Measurements from ENCODE around the gene ECM1. TPM values are rescaled to one million over a fixed set of nuclear protein-coding genes. Genes with fewer than 3 reads are reported as not detected.

Gene ECM1
- total RNA-seq, 1 donor: 30.0 TPM

DNA sequence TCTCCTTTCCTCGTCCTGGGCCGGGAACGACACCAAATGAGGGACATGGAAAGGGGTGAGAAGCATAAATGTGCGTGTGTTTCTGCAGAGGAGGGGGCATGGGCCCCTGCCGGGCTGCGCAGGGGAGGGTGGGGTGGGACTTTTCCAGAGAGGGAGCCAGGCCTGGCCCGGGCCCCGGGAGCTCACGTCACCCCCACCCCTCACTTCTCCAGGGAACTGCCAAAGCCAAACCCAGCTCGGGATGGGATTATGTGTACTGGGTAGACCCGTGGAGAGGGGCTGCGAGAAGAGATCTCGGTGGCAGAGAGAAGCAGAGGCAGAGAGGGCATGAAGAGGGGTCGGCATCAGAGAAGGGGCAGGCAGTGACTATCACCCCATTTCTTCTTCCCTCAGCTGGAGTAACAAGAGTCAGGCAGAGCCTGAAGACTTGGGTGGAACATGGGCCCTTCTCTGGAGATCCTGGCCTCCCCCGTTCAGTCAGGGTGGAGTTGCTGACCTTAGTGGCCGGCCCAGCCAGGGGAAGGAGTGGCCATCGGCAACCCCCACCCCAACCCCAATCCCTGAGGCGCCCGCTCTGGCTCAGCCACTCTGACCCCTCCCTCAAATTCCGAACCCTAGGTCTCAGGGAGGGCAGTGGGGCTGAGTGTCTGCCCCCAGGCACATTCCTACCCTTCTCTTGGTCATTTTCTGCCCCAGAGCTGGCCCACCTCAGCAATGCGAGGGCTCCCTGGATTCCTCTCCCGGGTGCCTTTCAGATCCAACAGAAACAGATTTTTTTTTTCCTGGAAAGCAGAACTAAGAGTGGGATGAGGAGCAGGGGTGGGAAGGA, 42.5 kb downstream of the ECM1 start:
- Histone ChIP-seq H3K4me3 (ENCODE audit: insufficient read depth, low read length) (peak overlapping the region; percentile 72), H3K79me2 (ENCODE audit: insufficient read depth, low read length) (no peaks in the 10 kb centered on the region), H3K27ac (ENCODE audit: low read depth, low read length) (peak overlapping the region; percentile 54), H3K36me3 (ENCODE audit: insufficient read depth, low read length) (peaks cover 1% of the 10 kb centered on the region), H3K4me1 (ENCODE audit: insufficient read depth, low read length) (peaks cover 28% of the 10 kb centered on the region), H3K27me3 (ENCODE audit: insufficient read depth, low read length) (no peaks in the 10 kb centered on the region), H4K20me1 (ENCODE audit: insufficient read depth, low read length) (no peaks in the 10 kb centered on the region), H3K9me3 (ENCODE audit: low read depth, low read length) (no peaks in the 10 kb centered on the region), H2AFZ (ENCODE audit: low read length) (no peak overlapping the region), H3K4me2 (ENCODE audit: insufficient read depth, low read length) (peak overlapping the region; percentile 81)
- TF ChIP-seq, protein P1, sequence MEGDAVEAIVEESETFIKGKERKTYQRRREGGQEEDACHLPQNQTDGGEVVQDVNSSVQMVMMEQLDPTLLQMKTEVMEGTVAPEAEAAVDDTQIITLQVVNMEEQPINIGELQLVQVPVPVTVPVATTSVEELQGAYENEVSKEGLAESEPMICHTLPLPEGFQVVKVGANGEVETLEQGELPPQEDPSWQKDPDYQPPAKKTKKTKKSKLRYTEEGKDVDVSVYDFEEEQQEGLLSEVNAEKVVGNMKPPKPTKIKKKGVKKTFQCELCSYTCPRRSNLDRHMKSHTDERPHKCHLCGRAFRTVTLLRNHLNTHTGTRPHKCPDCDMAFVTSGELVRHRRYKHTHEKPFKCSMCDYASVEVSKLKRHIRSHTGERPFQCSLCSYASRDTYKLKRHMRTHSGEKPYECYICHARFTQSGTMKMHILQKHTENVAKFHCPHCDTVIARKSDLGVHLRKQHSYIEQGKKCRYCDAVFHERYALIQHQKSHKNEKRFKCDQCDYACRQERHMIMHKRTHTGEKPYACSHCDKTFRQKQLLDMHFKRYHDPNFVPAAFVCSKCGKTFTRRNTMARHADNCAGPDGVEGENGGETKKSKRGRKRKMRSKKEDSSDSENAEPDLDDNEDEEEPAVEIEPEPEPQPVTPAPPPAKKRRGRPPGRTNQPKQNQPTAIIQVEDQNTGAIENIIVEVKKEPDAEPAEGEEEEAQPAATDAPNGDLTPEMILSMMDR (IDR thresholded peaks at IDR 0.05; ENCODE audit: extremely low read depth, low read depth, low read length): no peak
- DNase-seq (ENCODE audit: insufficient read length, low spot score, missing footprints): peak; percentile 86

- H3K4me2 ChIP-seq (ENCODE audit: insufficient read depth, low read length): no peak overlapping the region
- H3K79me2 ChIP-seq (ENCODE audit: insufficient read depth, low read length): no peaks in the 10 kb centered on the region
- H3K9me3 ChIP-seq (ENCODE audit: low read depth, low read length): no peaks in the 10 kb centered on the region
- peaks cover 28% of the 10 kb centered on the region for H3K4me1 ChIP-seq (ENCODE audit: insufficient read depth, low read length)
- H3K36me3 ChIP-seq (ENCODE audit: insufficient read depth, low read length): peaks cover 7% of the 10 kb centered on the region
- DNase-seq (ENCODE audit: insufficient read length, low spot score, missing footprints): peak; percentile 96
- H4K20me1 ChIP-seq (ENCODE audit: insufficient read depth, low read length): no peaks in the 10 kb centered on the region
- H3K27ac ChIP-seq (ENCODE audit: low read depth, low read length): peak overlapping the region; percentile 54
- no peak overlapping the region for H3K4me3 ChIP-seq (ENCODE audit: insufficient read depth, low read length)
- no peaks in the 10 kb centered on the region for H3K27me3 ChIP-seq (ENCODE audit: insufficient read depth, low read length)
- H2AFZ ChIP-seq (ENCODE audit: low read length): no peak overlapping the region
- TF ChIP-seq, protein P1 (IDR thresholded peaks at IDR 0.05; ENCODE audit: extremely low read depth, low read depth, low read length): no peak
These were observed 43.3 kb downstream of the ECM1 start for GRCh38 chr1:150551051-150551783.

DNA sequence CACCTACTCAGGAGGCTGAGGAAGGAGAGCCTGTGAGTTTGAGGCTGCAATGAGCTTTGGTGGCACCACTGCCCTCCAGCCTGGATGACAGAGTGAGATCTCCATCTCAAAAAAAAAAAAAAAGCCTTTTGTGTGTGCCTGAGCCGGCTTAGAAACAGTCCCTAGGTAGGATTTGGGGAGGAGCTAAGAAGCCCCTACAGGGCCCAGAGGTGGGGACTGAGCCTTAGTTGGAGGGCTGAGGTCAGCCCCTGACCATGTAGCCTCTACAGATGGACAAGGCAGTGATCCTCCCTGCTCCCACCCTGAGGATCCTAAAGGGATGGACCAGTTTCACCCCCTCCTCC, 43.8 kb downstream of the ECM1 start:
- Histone ChIP-seq H3K4me1 (ENCODE audit: insufficient read depth, low read length) (peaks cover 28% of the 10 kb centered on the region), H3K9me3 (ENCODE audit: low read depth, low read length) (no peaks in the 10 kb centered on the region), H3K4me3 (ENCODE audit: insufficient read depth, low read length) (no peak overlapping the region), H3K36me3 (ENCODE audit: insufficient read depth, low read length) (peaks cover 7% of the 10 kb centered on the region), H3K27me3 (ENCODE audit: insufficient read depth, low read length) (no peaks in the 10 kb centered on the region), H3K79me2 (ENCODE audit: insufficient read depth, low read length) (no peaks in the 10 kb centered on the region), H2AFZ (ENCODE audit: low read length) (no peak overlapping the region), H4K20me1 (ENCODE audit: insufficient read depth, low read length) (no peaks in the 10 kb centered on the region), H3K27ac (ENCODE audit: low read depth, low read length) (peak overlapping the region; percentile 54), H3K4me2 (ENCODE audit: insufficient read depth, low read length) (no peak overlapping the region)
- peak; percentile 41 for DNase-seq (ENCODE audit: insufficient read length, low spot score, missing footprints)
- TF ChIP-seq, protein P1 (IDR thresholded peaks at IDR 0.05; ENCODE audit: extremely low read depth, low read depth, low read length): no peak

Measured in osteoblast (primary cell).